GM06990 (cell line): ENCODE measurements around the gene RYR2.
A peak's percentile ranks its signal among the peaks of the same experiment; 100 is the strongest.

Source experiments
- DNase-seq: peaks from one replicate; pipeline ENCODE4 v3.0.0-alpha.2; 2011; ENCODE audit not compliant: insufficient read length; ENCODE audit errors: extremely low read depth
- H3K27me3 ChIP-seq: replicated peaks from 2 replicates; pipeline ENCODE4 v1.6.0; 2011; ENCODE audit warnings: low read length; ENCODE audit not compliant: control insufficient read depth, insufficient read depth
- H3K36me3 ChIP-seq: 2 replicates; pipeline ENCODE4 v1.5.1; 2011; ENCODE audit warnings: low read length; ENCODE audit not compliant: control insufficient read depth, insufficient read depth
- H3K4me3 ChIP-seq: replicated peaks from 2 replicates; pipeline ENCODE4 v1.5.1; 2011; ENCODE audit warnings: low read depth, mild to moderate bottlenecking, control low read depth, low read length
- TF ChIP-seq, protein P1 (sequence below): IDR thresholded peaks from 2 replicates; pipeline ENCODE4 v1.5.1; 2011; ENCODE audit warnings: low read length, control low read depth, mild to moderate bottlenecking, inconsistent platforms; ENCODE audit not compliant: insufficient read depth, poor library complexity, severe bottlenecking

Gene RYR2

DNA sequence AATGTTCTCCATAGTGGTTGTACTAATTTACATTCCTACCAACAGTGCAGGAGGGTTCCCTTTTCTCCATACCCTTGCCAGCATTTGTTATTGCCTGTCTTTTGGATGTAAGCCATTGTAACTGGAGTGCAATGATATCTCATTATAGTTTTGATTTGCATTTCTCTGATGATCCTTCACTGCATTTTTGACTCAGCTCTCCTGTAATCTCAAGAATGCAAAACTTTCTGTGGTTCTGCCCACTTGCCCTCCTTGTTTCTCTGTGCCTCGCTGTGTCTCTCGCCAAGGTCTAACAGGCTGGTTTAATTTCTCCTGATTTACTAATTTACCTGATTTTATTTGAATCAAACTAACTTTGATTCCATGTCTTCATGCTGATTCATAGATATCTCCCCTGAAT, 440.8 kb downstream of the RYR2 start:
- no peak for DNase-seq
- Histone ChIP-seq H3K36me3 (no peaks in the 10 kb centered on the region), H3K4me3 (no peak overlapping the region), H3K27me3 (no peaks in the 10 kb centered on the region)
- TF ChIP-seq, protein P1, sequence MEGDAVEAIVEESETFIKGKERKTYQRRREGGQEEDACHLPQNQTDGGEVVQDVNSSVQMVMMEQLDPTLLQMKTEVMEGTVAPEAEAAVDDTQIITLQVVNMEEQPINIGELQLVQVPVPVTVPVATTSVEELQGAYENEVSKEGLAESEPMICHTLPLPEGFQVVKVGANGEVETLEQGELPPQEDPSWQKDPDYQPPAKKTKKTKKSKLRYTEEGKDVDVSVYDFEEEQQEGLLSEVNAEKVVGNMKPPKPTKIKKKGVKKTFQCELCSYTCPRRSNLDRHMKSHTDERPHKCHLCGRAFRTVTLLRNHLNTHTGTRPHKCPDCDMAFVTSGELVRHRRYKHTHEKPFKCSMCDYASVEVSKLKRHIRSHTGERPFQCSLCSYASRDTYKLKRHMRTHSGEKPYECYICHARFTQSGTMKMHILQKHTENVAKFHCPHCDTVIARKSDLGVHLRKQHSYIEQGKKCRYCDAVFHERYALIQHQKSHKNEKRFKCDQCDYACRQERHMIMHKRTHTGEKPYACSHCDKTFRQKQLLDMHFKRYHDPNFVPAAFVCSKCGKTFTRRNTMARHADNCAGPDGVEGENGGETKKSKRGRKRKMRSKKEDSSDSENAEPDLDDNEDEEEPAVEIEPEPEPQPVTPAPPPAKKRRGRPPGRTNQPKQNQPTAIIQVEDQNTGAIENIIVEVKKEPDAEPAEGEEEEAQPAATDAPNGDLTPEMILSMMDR, result no peak

DNA sequence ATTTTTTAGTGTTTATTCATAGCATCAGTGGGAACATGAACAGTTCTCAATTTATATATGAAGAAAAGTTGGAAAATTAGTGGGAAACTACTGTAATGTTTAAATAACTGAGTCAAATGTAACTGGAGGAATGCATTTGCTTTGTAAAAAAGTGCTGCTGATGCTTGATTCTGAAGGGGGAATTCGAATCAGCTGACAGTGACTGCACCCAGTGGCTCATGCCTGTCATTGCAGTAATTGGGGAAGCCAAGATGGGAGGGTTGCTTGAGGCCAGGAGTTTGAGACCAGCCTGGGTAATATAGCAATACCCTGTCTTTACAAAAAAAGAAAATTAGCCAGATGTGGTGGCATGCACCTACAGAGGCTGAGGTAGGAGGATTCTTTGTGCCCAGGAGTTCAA, 450.4 kb downstream of the RYR2 start:
- Histone ChIP-seq H3K27me3 (no peaks in the 10 kb centered on the region), H3K4me3 (no peak overlapping the region), H3K36me3 (no peaks in the 10 kb centered on the region)
- TF ChIP-seq, protein P1, result peak; percentile 12
- DNase-seq, result no peak

DNA sequence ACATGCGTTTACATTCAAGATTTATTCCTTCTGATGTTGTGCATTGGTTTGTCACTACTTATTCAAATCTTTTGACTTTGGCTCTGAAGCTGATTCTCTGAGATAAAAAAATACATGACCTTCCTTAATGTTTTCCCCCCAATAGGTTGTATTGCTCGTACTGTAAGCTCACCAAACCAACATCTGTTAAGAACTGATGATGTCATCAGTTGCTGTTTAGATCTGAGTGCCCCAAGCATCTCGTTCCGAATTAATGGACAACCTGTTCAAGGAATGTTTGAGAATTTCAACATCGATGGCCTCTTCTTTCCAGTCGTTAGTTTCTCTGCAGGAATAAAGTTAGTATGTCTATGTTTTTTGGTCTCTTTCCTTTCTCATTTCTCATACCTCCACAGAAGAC, 458.6 kb downstream of the RYR2 start:
- Histone ChIP-seq H3K36me3 (no peaks in the 10 kb centered on the region), H3K27me3 (no peaks in the 10 kb centered on the region; the same call in none of the 2 replicates), H3K4me3 (no peak overlapping the region)
- DNase-seq, result no peak
- TF ChIP-seq, protein P1, result no peak

DNA sequence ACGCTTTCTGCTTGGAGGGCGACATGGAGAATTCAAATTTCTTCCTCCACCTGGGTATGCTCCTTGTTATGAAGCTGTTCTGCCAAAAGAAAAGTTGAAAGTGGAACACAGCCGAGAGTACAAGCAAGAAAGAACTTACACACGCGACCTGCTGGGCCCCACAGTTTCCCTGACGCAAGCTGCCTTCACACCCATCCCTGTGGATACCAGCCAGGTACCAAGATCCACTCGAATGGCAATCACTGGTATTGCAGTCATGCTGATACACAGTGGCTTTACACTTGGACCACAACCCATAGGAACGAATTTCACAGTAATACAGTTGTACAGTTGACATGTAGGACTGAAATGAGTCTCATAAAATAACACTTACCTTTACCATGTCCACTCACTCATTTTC, 461.3 kb downstream of the RYR2 start:
- H3K4me3 ChIP-seq, result no peak overlapping the region
- no peak for DNase-seq
- H3K36me3 ChIP-seq, result no peaks in the 10 kb centered on the region
- TF ChIP-seq, protein P1, result no peak
- H3K27me3 ChIP-seq, result no peaks in the 10 kb centered on the region; the same call in none of the 2 replicates

DNA sequence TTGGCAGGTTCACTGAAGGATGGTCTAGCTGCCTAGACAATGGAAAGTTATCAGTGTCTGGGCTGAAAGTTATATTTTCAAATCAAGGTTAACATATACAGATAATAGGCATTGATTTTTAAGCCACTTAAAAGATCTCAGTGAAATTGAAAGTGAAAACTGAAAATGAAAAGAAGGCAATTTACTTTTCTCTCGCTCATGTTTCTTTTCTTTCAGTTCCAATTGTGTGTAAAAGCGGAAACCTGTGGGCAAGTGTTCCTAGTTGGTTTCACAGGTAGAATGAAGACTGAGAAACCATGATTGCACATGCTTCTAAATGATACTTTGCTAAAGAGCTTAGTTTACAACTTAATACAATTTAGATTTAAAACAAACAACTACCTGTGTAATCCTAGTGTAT, 465.0 kb downstream of the RYR2 start:
- DNase-seq, result peak; percentile 30

More for the DNA sequence above, 465.0 kb downstream of the RYR2 start:
- Histone ChIP-seq H3K4me3 (no peak overlapping the region), H3K36me3 (no peaks in the 10 kb centered on the region), H3K27me3 (no peaks in the 10 kb centered on the region; the same call in none of the 2 replicates)
- TF ChIP-seq, protein P1, result no peak
